Measurements from ENCODE around the gene CCS. TPM values are rescaled to one million over a fixed set of nuclear protein-coding genes. Genes with fewer than 3 reads are reported as not detected.

The CCS gene
- total RNA-seq, 2 donors from 2014 or later = 31.2 to 41.4 TPM

GRCh38 chr11:66625752-66626149 is 32.8 kb downstream of the CCS start:
- no peak overlapping the region for H3K4me3 ChIP-seq
- H3K36me3 ChIP-seq = peaks cover 36% of the 10 kb centered on the region
- no peak for TF ChIP-seq CTCF (IDR thresholded peaks at IDR 0.05)
- H3K27me3 ChIP-seq = no peaks in the 10 kb centered on the region
- H3K9me3 ChIP-seq = no peaks in the 10 kb centered on the region
- no peak overlapping the region for H3K27ac ChIP-seq
- intact Hi-C loops (cut with DNase I) = no loop called here
- H3K9ac ChIP-seq (ENCODE audit: low read depth in 2 of 2, low read length in 2 of 2) = no peak overlapping the region
- peaks cover 4% of the 10 kb centered on the region for H3K4me1 ChIP-seq
- DNase-seq = no peak

- Histone ChIP-seq H3K27me3 (no peaks in the 10 kb centered on the region), H3K9me3 (no peaks in the 10 kb centered on the region), H3K9ac (ENCODE audit: low read depth in 2 of 2, low read length in 2 of 2) (no peak overlapping the region), H3K27ac (no peak overlapping the region), H3K4me1 (no peaks in the 10 kb centered on the region), H3K4me3 (no peak overlapping the region), H3K36me3 (peaks cover 36% of the 10 kb centered on the region)
- DNase-seq = no peak
- no peak for TF ChIP-seq CTCF (IDR thresholded peaks at IDR 0.05)
- intact Hi-C loops (cut with DNase I) = no loop called here
Measured at GRCh38 chr11:66626382-66626781, 33.4 kb downstream of the CCS start.

DNA sequence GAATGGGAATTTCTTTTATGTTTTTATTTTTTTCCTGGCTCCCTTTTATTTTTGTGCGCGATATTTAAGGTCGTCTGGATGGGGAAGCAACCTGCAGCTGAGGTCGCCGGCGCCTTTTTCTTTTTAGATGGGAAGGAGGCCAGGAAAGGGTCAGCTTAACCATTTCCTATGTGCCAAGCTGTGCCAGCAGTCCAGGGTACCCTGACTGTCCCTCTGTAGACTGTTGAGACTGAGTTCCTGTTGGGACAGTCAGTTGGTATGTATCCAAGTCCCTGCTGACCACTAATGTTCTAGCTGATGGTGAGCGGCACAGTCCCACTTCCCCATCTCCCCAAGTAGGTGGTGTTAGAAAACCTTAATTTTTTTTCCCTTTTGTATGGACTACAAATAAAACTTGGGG is 33.9 kb downstream of the CCS start:
- no peak for DNase-seq
- intact Hi-C loops (cut with DNase I) = no loop called here
- Histone ChIP-seq H3K9ac (ENCODE audit: low read depth in 2 of 2, low read length in 2 of 2) (no peak overlapping the region), H3K27me3 (no peaks in the 10 kb centered on the region), H3K36me3 (peaks cover 36% of the 10 kb centered on the region), H3K9me3 (no peaks in the 10 kb centered on the region), H3K27ac (no peak overlapping the region), H3K4me1 (no peaks in the 10 kb centered on the region), H3K4me3 (no peak overlapping the region)
- TF ChIP-seq CTCF (IDR thresholded peaks at IDR 0.05) = no peak

DNA sequence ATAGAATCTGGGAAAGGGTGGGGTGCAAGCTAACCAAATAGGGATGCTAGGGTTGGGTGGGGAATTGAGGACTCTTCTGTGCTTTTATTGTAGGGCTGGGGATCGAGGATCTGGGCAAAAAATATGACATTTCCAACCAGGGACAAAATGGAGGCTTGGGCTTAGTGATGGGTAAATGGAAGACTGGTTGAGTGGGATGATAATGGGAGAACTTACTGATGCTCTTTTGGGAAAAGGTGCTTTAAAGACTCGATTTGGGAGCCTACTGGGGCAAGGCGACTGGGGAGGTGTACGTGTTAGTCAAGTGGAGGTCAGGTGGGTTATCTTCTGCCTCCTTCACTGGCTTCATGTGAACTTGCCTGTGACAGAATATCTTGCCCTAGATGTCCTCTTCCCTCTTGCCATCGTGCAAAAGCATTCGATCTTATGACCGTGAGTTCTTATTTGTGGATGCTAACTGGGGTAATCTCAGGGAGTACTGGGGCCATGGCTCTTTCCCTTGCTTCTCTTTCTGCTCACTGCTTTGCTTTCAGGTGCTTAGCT is 35.1 kb downstream of the CCS start:
- H3K4me1 ChIP-seq = no peaks in the 10 kb centered on the region
- H3K9me3 ChIP-seq = no peaks in the 10 kb centered on the region

GRCh38 chr11:66629356-66629755 is 36.4 kb downstream of the CCS start:
- peaks cover 34% of the 10 kb centered on the region for H3K36me3 ChIP-seq
- H3K4me1 ChIP-seq = no peaks in the 10 kb centered on the region

More for the DNA sequence above, 35.1 kb downstream of the CCS start:
- Histone ChIP-seq H3K27me3 (no peaks in the 10 kb centered on the region), H3K9ac (ENCODE audit: low read depth in 2 of 2, low read length in 2 of 2) (no peak overlapping the region), H3K4me3 (no peak overlapping the region), H3K36me3 (peaks cover 36% of the 10 kb centered on the region), H3K27ac (no peak overlapping the region)
- TF ChIP-seq CTCF (IDR thresholded peaks at IDR 0.05) = no peak
- no peak for DNase-seq
- intact Hi-C loops (cut with DNase I) = no loop called here

More at GRCh38 chr11:66629356-66629755, 36.4 kb downstream of the CCS start:
- intact Hi-C loops (cut with DNase I) = no loop called here
- TF ChIP-seq CTCF (IDR thresholded peaks at IDR 0.05) = no peak
- Histone ChIP-seq H3K9ac (ENCODE audit: low read depth in 2 of 2, low read length in 2 of 2) (no peak overlapping the region), H3K27ac (no peak overlapping the region), H3K9me3 (no peaks in the 10 kb centered on the region), H3K4me3 (no peak overlapping the region), H3K27me3 (no peaks in the 10 kb centered on the region)
- no peak for DNase-seq
